Activated CD8-positive, alpha-beta T cell treated with anti-CD3 and anti-CD28 coated beads for 36 hours (primary cell): ENCODE measurements around the gene URI1. TPM values are rescaled to one million over a fixed set of nuclear protein-coding genes. Genes with fewer than 3 reads are reported as not detected.

Source experiments
- ATAC-seq: fragments of 200-7000 bp; cut with Tn5 transposase; one replicate; pipeline ENCODE4 v1.10.0; 2021; ENCODE audit warnings: mild to moderate bottlenecking, moderate library complexity
- CTCF ChIA-PET: fragments of 350-600 bp; sonication (Branson Sonifier 250); formaldehyde crosslinking; loops from one replicate; lab custom pipeline; 2021; ENCODE audit warnings: antibody characterized with exemption; lab: Charles Lee
- POLR2A ChIA-PET: fragments of 350-600 bp; sonication (Branson Sonifier 250); formaldehyde crosslinking; loops from one replicate; lab custom pipeline; 2021; ENCODE audit warnings: antibody characterized with exemption; lab: Charles Lee
- DNase-seq: peaks from one replicate; pipeline ENCODE4 v3.0.0-alpha.2; 2020
- H3K27ac Mint-ChIP-seq: one replicate; pipeline ENCODE4 v1.8.0; 2021; ENCODE audit warnings: mild to moderate bottlenecking, mixed read lengths
- H3K27me3 Mint-ChIP-seq: one replicate; pipeline ENCODE4 v1.8.0; 2021; ENCODE audit warnings: mixed read lengths
- H3K36me3 Mint-ChIP-seq: one replicate; pipeline ENCODE4 v1.8.0; 2021; ENCODE audit warnings: low read depth, mixed read lengths
- H3K4me1 Mint-ChIP-seq: one replicate; pipeline ENCODE4 v1.8.0; 2021; ENCODE audit warnings: low read depth, mixed read lengths
- H3K4me3 Mint-ChIP-seq: one replicate; pipeline ENCODE4 v1.8.0; 2021; ENCODE audit warnings: mild to moderate bottlenecking, moderate library complexity, mixed read lengths
- H3K9me3 Mint-ChIP-seq: one replicate; pipeline ENCODE4 v1.8.0; 2021; ENCODE audit warnings: mixed read lengths
- intact Hi-C: fragments of 100-400 bp; cut with micrococcal nuclease; formaldehyde crosslinking; loops from one replicate; pipeline ENCODE4 v1.10.0; 2022
- total RNA-seq, 2 experiments: library from RNA; stranded (reverse); gene quantifications; one replicate each; pipeline ENCODE4 v1.2.3, GENCODE V29; 2021
- TF ChIP-seq, protein P1 (sequence below): fragments of 200-600 bp; IDR thresholded peaks from one replicate; pipeline ENCODE4 v1.8.0; 2022; ENCODE audit warnings: antibody characterized with exemption, mild to moderate bottlenecking

URI1 gene
- total RNA-seq, 2 experiments from 2014 or later = 65.5 to 71.1 TPM

DNA sequence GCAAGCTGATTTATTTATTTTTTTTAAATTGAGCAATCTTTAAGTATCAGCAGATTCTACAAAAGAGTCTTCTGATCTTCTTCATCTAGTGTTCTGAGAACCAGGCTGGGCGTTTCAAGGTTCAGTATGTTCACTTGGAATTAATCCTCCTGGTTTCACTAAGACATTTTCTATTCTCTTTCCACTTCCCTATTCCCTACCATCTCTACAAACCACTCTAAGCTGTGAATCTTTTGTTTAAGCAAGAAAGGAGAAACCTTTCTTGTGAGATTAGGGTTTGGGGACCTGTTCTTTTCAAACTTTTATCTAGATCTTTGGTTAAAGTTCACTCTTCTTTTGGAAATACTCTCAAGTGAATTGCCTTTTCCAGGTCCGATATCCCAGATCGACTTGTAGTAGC, 59.3 kb downstream of the URI1 start:
- no peaks in the 10 kb centered on the region for H3K27me3 Mint-ChIP-seq
- peaks cover 67% of the 10 kb centered on the region for H3K4me1 Mint-ChIP-seq
- H3K36me3 Mint-ChIP-seq = peaks cover 70% of the 10 kb centered on the region
- ChIA-PET POLR2A (no interaction called here), CTCF (interaction anchor here (1.8 kb wide), 1 partner anchor 13 kb away, joined by 4 read pairs; no protein-coding TSS in a partner anchor)
- TF ChIP-seq, protein P1, sequence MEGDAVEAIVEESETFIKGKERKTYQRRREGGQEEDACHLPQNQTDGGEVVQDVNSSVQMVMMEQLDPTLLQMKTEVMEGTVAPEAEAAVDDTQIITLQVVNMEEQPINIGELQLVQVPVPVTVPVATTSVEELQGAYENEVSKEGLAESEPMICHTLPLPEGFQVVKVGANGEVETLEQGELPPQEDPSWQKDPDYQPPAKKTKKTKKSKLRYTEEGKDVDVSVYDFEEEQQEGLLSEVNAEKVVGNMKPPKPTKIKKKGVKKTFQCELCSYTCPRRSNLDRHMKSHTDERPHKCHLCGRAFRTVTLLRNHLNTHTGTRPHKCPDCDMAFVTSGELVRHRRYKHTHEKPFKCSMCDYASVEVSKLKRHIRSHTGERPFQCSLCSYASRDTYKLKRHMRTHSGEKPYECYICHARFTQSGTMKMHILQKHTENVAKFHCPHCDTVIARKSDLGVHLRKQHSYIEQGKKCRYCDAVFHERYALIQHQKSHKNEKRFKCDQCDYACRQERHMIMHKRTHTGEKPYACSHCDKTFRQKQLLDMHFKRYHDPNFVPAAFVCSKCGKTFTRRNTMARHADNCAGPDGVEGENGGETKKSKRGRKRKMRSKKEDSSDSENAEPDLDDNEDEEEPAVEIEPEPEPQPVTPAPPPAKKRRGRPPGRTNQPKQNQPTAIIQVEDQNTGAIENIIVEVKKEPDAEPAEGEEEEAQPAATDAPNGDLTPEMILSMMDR = no peak
- no peak overlapping the region for H3K27ac Mint-ChIP-seq
- DNase-seq = no peak
- intact Hi-C loops = no loop called here
- H3K4me3 Mint-ChIP-seq = no peak overlapping the region
- no peak for ATAC-seq
- peaks cover 18% of the 10 kb centered on the region for H3K9me3 Mint-ChIP-seq

DNA sequence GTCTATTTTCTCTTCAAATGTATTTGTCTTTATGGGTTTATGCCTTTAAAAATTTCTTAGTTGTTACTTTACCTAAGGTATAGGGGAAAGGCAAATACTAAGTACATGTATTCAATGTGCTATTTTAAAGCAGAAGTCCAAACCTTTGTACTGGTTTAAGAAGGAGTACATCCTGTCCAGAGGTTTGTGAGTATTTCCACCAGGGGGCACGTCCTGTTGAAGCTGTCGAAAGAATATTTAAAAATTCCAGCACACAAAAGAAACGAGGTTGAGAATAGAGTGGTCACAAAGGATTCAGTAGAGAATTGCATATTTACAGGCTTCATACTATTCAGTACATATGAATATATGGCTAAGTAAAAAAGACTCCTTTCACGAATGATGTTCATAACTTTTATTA, 59.8 kb downstream of the URI1 start:
- ATAC-seq (no peak), DNase-seq (no peak)
- TF ChIP-seq, protein P1 = no peak
- POLR2A ChIA-PET = no interaction called here
- H3K4me1 Mint-ChIP-seq = peaks cover 66% of the 10 kb centered on the region
- no peak overlapping the region for H3K27ac Mint-ChIP-seq
- no peak overlapping the region for H3K4me3 Mint-ChIP-seq
- no peaks in the 10 kb centered on the region for H3K27me3 Mint-ChIP-seq
- CTCF ChIA-PET = interaction anchor here (1.8 kb wide), 1 partner anchor 14 kb away, joined by 4 read pairs; no protein-coding TSS in a partner anchor
- peaks cover 16% of the 10 kb centered on the region for H3K9me3 Mint-ChIP-seq
- intact Hi-C loops = no loop called here
- H3K36me3 Mint-ChIP-seq = peaks cover 67% of the 10 kb centered on the region

DNA sequence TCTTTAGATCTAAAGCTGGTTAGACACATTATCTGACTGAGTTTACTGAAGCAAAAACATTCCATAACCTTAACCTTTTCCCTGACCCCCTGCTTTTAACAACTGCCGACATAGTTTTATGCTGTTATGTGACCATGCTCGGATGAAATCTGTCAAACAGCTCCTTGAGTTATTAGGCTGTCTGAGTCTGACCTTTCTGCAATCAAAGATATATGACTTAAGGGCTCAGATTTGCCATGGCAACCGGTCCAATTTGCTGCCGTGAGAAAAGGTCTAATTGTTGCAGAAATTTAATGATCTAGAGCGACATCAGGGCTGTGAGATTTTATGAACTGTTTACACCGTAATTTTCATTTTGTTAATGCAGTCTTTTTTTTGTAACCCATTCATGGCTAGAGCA, 61.8 kb downstream of the URI1 start:
- ChIA-PET POLR2A (interaction anchor here (1.1 to 1.8 kb wide), 2 partner anchors 15 to 33 kb away, joined by 3 to 4 read pairs; no protein-coding TSS in a partner anchor), CTCF (no interaction called here)
- Mint-ChIP-seq H3K36me3 (peaks cover 53% of the 10 kb centered on the region), H3K27ac (no peak overlapping the region), H3K9me3 (peaks cover 13% of the 10 kb centered on the region), H3K4me1 (peaks cover 56% of the 10 kb centered on the region), H3K27me3 (no peaks in the 10 kb centered on the region), H3K4me3 (no peak overlapping the region)
- DNase-seq (no peak), ATAC-seq (no peak)
- TF ChIP-seq, protein P1 = no peak
- intact Hi-C loops = no loop called here

DNA sequence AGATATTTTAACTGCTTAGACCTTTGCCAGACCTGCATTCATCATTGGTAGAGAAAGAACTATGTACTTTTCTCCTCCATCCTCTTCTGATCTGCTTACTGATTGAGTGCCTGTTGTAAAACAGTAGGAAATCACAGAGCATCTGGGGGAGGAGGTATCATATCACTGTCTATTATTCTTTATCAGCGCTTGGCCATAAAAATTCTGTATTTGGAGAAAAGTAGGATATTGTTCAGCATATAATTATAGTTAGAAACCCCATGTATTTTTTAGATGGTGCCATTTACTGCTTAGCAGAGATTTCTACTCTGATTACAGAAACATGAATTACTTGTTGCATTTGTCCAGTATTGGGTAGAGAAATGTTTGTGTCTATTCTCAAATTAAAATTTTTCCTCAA, 62.4 kb downstream of the URI1 start:
- TF ChIP-seq, protein P1 = no peak
- ChIA-PET POLR2A (no interaction called here), CTCF (no interaction called here)
- Mint-ChIP-seq H3K27me3 (no peaks in the 10 kb centered on the region), H3K4me1 (peaks cover 53% of the 10 kb centered on the region), H3K4me3 (no peak overlapping the region), H3K27ac (no peak overlapping the region), H3K9me3 (peaks cover 12% of the 10 kb centered on the region), H3K36me3 (peaks cover 54% of the 10 kb centered on the region)
- ATAC-seq (no peak), DNase-seq (no peak)
- intact Hi-C loops = no loop called here

DNA sequence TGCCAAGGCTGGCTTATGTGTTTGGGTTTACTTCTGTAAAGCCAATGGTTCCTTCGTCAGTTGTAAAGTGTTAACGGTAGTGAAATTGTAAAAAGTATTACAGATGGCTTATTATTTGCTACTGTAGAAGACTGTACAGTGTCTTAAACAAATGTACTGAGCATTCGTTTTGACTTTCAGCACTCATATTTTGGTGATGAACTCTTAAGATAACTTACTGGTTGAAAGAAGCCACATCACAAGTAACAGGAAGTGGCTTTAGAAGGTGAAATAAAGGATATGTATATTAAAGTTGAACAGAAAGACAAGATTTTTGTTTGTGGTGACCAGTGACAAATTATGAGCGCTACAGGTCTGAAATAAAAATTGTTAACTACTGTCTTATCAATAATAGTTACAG, 64.2 kb downstream of the URI1 start:
- Mint-ChIP-seq H3K27me3 (no peaks in the 10 kb centered on the region), H3K4me1 (peaks cover 42% of the 10 kb centered on the region), H3K27ac (peak overlapping the region; percentile 26), H3K4me3 (no peak overlapping the region), H3K36me3 (peaks cover 39% of the 10 kb centered on the region), H3K9me3 (peaks cover under 1% of the 10 kb centered on the region)
- ChIA-PET CTCF (no interaction called here), POLR2A (no interaction called here)
- ATAC-seq (peak; percentile 69), DNase-seq (no peak)
- TF ChIP-seq, protein P1 = no peak
- intact Hi-C loops = no loop called here
